ENCODE data around the gene HMCES. TPM values are rescaled to one million over a fixed set of nuclear protein-coding genes. Genes with fewer than 3 reads are reported as not detected.

The HMCES gene
- total and polyA plus RNA-seq, 2 of the 13 experiments (the other 11 are each of a cell fraction or from before 2014, with no cell fraction given) = 16.1 to 37.5 TPM

DNA sequence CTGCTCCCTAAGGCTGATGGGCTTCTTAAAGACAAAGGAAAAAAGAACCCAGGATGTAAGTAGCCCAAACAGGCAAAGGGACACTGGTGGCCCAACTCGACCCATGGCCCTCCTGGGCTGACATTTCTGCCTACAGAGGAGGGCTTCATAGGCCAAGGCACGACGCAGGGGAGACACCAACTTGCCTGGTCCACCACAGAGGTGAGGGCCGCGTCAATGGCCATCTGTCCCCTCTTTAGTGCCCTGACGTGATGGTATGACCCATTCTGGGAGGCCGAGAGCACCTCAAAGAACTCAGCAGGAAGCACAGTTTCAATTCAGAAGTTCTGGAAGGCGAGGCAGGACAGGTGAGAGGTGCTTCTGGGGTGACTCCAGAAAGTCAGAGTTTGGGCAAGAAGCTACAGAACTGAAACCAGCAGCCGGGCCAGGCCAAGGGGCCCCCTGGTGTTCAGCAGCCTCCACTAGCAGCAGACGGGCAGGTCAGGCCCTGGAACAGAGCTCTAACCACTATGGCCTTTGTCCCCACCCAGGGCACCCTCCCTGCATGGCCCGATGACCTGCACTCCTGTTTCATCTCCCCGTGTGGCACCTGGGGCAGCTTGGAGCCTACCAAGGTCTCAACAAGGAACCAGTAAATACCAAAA lies 45.1 kb downstream of the HMCES start (continued):
- TF ChIP-seq, protein P1, sequence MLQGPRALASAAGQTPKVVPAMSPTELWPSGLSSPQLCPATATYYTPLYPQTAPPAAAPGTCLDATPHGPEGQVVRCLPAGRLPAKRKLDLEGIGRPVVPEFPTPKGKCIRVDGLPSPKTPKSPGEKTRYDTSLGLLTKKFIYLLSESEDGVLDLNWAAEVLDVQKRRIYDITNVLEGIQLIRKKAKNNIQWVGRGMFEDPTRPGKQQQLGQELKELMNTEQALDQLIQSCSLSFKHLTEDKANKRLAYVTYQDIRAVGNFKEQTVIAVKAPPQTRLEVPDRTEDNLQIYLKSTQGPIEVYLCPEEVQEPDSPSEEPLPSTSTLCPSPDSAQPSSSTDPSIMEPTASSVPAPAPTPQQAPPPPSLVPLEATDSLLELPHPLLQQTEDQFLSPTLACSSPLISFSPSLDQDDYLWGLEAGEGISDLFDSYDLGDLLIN (CRISPR knock-in tag; IDR thresholded peaks at IDR 0.05; ENCODE audit: borderline replicate concordance) = no peak
- 0 out of 2 replicates have a peak, but pooled peaks have one; percentile 19 for TF ChIP-seq SAP130 (CRISPR knock-in tag; IDR thresholded peaks at IDR 0.05; ENCODE audit: low read depth)
- TF ChIP-seq RAD51 (IDR thresholded peaks at IDR 0.05; ENCODE audit: borderline replicate concordance) = no peak
- no peak for TF ChIP-seq SP5 (CRISPR knock-in tag; IDR thresholded peaks at IDR 0.05; ENCODE audit: borderline replicate concordance, low read depth)
- no peak for TF ChIP-seq ZKSCAN5 (CRISPR knock-in tag; IDR thresholded peaks at IDR 0.05)
- no peak for TF ChIP-seq ATM (IDR thresholded peaks at IDR 0.05; ENCODE audit: borderline replicate concordance)
- TF ChIP-seq, protein P2, sequence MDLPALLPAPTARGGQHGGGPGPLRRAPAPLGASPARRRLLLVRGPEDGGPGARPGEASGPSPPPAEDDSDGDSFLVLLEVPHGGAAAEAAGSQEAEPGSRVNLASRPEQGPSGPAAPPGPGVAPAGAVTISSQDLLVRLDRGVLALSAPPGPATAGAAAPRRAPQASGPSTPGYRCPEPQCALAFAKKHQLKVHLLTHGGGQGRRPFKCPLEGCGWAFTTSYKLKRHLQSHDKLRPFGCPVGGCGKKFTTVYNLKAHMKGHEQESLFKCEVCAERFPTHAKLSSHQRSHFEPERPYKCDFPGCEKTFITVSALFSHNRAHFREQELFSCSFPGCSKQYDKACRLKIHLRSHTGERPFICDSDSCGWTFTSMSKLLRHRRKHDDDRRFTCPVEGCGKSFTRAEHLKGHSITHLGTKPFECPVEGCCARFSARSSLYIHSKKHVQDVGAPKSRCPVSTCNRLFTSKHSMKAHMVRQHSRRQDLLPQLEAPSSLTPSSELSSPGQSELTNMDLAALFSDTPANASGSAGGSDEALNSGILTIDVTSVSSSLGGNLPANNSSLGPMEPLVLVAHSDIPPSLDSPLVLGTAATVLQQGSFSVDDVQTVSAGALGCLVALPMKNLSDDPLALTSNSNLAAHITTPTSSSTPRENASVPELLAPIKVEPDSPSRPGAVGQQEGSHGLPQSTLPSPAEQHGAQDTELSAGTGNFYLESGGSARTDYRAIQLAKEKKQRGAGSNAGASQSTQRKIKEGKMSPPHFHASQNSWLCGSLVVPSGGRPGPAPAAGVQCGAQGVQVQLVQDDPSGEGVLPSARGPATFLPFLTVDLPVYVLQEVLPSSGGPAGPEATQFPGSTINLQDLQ (CRISPR knock-in tag; IDR thresholded peaks at IDR 0.05) = no peak
- no peak for TF ChIP-seq HOXA9 (CRISPR knock-in tag; IDR thresholded peaks at IDR 0.05; ENCODE audit: borderline replicate concordance)
- no peak for TF ChIP-seq ZNF513 (CRISPR knock-in tag; conservative IDR thresholded peaks at IDR 0.05)
- TF ChIP-seq GATA4 (IDR thresholded peaks at IDR 0.05; ENCODE audit: borderline replicate concordance, low read depth) = no peak
- TF ChIP-seq, protein P3, sequence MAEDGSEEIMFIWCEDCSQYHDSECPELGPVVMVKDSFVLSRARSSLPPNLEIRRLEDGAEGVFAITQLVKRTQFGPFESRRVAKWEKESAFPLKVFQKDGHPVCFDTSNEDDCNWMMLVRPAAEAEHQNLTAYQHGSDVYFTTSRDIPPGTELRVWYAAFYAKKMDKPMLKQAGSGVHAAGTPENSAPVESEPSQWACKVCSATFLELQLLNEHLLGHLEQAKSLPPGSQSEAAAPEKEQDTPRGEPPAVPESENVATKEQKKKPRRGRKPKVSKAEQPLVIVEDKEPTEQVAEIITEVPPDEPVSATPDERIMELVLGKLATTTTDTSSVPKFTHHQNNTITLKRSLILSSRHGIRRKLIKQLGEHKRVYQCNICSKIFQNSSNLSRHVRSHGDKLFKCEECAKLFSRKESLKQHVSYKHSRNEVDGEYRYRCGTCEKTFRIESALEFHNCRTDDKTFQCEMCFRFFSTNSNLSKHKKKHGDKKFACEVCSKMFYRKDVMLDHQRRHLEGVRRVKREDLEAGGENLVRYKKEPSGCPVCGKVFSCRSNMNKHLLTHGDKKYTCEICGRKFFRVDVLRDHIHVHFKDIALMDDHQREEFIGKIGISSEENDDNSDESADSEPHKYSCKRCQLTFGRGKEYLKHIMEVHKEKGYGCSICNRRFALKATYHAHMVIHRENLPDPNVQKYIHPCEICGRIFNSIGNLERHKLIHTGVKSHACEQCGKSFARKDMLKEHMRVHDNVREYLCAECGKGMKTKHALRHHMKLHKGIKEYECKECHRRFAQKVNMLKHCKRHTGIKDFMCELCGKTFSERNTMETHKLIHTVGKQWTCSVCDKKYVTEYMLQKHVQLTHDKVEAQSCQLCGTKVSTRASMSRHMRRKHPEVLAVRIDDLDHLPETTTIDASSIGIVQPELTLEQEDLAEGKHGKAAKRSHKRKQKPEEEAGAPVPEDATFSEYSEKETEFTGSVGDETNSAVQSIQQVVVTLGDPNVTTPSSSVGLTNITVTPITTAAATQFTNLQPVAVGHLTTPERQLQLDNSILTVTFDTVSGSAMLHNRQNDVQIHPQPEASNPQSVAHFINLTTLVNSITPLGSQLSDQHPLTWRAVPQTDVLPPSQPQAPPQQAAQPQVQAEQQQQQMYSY (CRISPR knock-in tag; IDR thresholded peaks at IDR 0.05) = no peak
- TF ChIP-seq ZNF569 (CRISPR knock-in tag; IDR thresholded peaks at IDR 0.05; ENCODE audit: borderline replicate concordance) = no peak
- TF ChIP-seq BCL6 (CRISPR knock-in tag; IDR thresholded peaks at IDR 0.05) = no peak
